Esophagus (tissue), 2 donors: Measurements from ENCODE around the gene LRRC8E. TPM values are rescaled to one million over a fixed set of nuclear protein-coding genes. Genes with fewer than 3 reads are reported as not detected.

Experiments
- H3K27ac ChIP-seq, 2 donors: one replicate each; pipeline ENCODE4 v1.5.1; 2013; ENCODE audit warnings: low read depth in 2 of 2, mild to moderate bottlenecking in 2 of 2, inconsistent platforms in 1 of 2, low read length in 1 of 2, moderate library complexity in 1 of 2
- H3K27me3 ChIP-seq, 2 donors: one replicate each; pipeline ENCODE4 v1.6.1; 2013; ENCODE audit warnings: low read length in 2 of 2, control low read depth in 1 of 2, mild to moderate bottlenecking in 1 of 2; ENCODE audit not compliant: insufficient read depth in 2 of 2, control insufficient read depth in 1 of 2
- H3K36me3 ChIP-seq, 2 donors: one replicate each; pipeline ENCODE4 v1.6.1; 2013; ENCODE audit warnings: low read length in 1 of 2; ENCODE audit not compliant: control insufficient read depth in 2 of 2, insufficient read depth in 2 of 2
- H3K4me1 ChIP-seq, 2 donors: one replicate each; pipeline ENCODE4 v1.6.1; 2013; ENCODE audit warnings: low read length in 1 of 2; ENCODE audit not compliant: control insufficient read depth in 2 of 2, insufficient read depth in 2 of 2
- H3K4me3 ChIP-seq, 2 donors: one replicate each; pipeline ENCODE4 v1.5.1; 2013; ENCODE audit warnings: low read length in 2 of 2, mild to moderate bottlenecking in 2 of 2, low read depth in 1 of 2, moderate library complexity in 1 of 2
- H3K9me3 ChIP-seq, 2 donors: one replicate each; pipeline ENCODE4 v1.6.1; 2013; ENCODE audit warnings: mild to moderate bottlenecking in 2 of 2, low read depth in 1 of 2, low read length in 1 of 2, moderate library complexity in 1 of 2; ENCODE audit not compliant: control insufficient read depth in 2 of 2, insufficient read depth in 1 of 2
- WGBS, 2 donors: extraction: QIAGEN DNeasy Blood & Tissue Kit; methylation state at CpG; one replicate each; pipeline ENCODE4 v1.1.7; 2013; 5-methylcytosine and 5-hydroxymethylcytosine counted together
- polyA plus RNA-seq, 2 donors: library from polyadenylated mRNA; stranded (reverse); fragments of 200-250 nt; gene quantifications; one replicate each; pipeline ENCODE4 v1.2.3, GENCODE V29; 2013
- donor health status: healthy with polysubstance abuse.
- donor health status: Bipolar disorder and iron deficiency.

Gene LRRC8E
- polyA plus RNA-seq, 2 donors: 3.3 to 4.7 TPM

DNA sequence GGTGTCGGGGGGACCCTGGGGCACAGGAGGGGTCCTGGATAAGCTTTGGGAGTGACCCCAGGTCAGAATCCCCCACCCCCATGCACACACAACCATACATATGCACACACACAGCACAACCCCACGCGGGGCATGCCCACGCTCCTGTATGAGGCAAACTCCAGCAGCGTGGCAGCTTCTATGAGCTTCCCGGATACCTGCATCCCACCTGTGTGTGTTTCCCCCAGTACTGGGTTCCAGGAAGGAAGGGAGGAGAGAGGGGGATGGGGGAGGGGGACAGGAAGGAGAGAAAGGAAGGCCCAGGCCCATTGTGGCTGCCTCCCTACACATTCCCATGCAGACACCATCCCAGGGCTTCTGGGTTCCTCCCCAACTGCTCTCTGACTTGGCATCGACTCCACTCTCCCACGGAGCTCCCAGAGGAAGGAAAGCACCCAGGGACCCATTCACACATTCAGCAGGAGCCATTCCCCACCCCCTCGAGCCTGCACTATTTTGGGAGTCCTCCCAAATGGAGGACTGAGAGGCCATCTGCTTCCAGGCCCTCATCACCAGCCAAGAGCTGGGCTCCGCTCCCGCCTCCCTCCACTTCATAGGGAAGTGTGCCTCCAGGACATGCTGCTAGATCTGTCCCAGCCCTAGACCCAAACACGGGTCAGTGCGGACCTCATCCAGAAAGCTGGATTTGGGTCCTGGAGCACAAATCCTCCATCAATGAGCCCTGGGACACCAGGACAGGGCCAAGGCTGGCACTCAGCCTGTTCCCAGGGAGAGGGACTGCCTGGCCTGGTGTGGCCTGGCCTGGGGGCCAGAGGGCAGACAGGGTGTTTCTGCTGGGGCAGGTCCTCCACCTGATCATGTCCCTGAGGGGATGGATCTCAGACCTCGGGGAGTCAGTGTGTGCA lies 27.3 kb upstream of the LRRC8E start:
- Histone ChIP-seq H3K9me3 (no peaks in the 10 kb centered on the region), H3K36me3 (peaks cover 0 to 8% of the 10 kb centered on the region in 2 donors), H3K4me3 (no peak overlapping the region), H3K27ac (no peak overlapping the region), H3K27me3 (no peaks in the 10 kb centered on the region), H3K4me1 (peaks cover 4 to 19% of the 10 kb centered on the region in 2 donors)
- 78 to 81% methylated on average over 14 of the region's 14 CpGs for WGBS, 2 donors

DNA sequence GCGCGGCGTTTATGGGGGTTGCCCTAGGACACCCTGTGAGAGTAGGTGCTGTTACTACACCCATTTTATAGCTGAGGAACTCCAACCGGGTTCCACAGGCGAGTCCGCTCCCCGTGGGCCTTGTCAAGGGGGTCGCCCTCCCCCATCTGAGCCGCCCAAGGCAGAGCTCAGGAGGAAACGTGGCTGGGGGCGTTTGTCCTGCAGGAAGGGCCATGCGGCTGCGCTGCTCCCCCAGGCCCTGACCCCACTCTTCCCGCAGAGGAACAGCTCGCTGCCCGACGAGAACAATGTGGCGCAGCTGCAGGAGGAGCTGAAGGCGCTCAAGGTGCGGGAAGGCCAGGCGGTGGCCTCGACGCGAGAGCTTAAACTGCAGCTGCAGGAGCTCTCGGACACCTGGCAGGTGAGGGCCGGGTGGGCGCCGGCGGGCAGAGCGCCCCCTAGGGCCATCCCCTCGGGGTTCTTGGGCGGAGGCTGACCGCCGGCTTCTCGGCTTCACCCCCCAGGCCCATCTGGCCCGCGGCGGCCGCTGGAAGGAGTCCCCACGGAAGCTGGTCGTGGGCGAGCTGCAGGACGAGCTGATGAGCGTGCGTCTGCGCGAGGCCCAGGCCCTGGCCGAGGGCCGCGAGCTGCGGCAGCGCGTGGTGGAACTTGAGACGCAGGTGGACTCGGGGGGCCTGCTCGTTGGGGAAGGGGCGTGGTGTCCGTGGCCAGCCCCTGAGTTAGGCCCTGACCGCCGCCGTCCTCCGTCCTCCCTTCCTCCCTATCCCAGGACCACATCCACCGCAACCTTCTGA lies 26.5 kb upstream of the LRRC8E start:
- Histone ChIP-seq H3K4me3 (peak overlapping the region; percentile 25 to 30), H3K27ac (no peak overlapping the region), H3K9me3 (no peaks in the 10 kb centered on the region), H3K4me1 (peaks cover 4 to 21% of the 10 kb centered on the region in 2 donors), H3K36me3 (peaks cover 0 to 8% of the 10 kb centered on the region in 2 donors), H3K27me3 (no peaks in the 10 kb centered on the region)
- 30 to 37% methylated on average over 59 to 63 of the region's 63 CpGs for WGBS, 2 donors

DNA sequence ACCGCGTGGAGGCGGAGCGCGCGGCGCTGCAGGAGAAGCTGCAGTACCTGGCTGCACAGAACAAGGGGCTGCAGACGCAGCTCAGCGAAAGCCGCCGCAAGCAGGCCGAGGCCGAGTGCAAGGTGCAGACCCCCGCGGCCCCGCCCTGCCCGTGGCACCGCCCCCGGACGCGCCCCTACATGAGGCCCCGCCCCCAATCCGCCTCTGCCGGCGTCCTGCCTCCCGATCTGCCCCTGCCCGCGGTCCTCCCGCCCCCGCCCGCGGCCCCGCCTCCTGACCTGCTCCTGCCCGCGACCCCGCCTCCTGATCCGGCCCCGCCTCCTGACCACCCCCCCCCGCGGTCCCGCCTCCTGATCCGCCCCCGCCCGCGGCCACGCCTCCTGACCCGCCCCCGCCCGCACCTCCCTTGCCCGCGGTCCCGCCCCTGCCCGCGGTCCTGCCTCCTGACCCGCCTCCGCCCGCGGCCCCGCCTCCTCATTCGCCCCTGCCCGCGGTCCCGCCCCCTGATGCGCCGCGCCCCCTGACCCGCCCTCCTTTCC lies 25.8 kb upstream of the LRRC8E start:
- Histone ChIP-seq H3K27ac (no peak overlapping the region), H3K27me3 (no peaks in the 10 kb centered on the region), H3K9me3 (no peaks in the 10 kb centered on the region), H3K4me3 (peak overlapping the region; percentile 25 to 30), H3K36me3 (peaks cover 0 to 8% of the 10 kb centered on the region in 2 donors), H3K4me1 (peaks cover 4 to 21% of the 10 kb centered on the region in 2 donors)
- WGBS, 2 donors: 5% methylated on average over 25 to 66 of the region's 67 CpGs

DNA sequence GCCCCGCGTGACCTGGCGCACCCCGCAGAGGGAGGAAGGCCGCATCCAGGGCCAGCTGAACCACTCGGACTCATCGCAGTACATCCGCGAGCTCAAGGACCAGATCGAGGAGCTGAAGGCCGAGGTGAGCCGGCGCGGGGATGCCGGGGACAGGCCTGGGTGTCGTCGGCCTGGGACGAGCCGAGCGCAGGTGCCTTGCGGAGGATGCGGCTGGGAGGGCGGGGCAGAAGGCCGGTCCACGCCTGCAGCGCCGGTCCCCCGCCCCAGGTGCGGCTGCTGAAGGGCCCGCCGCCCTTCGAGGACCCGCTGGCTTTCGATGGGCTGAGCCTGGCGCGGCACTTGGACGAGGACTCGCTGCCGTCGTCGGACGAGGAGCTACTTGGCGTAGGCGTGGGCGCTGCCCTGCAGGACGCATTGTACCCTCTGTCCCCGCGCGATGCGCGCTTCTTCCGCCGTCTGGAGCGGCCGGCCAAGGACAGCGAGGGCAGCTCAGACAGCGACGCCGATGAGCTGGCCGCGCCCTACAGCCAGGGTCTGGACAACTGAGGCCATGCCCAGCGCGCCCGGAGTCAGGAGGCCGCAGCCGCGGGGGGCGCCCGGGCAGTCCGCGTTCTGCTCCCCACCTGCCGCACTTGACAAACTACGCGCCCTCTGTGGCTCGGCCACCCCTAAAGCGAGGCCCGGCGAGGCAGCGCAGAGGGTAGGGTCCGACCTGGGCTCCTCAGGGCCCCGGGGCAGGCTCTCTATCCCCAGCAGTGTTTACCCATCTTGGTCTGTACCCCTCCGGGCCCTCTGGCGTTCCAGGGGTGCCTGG lies 24.9 kb upstream of the LRRC8E start:
- 62 to 63% methylated on average over 74 to 83 of the region's 83 CpGs for WGBS, 2 donors
- H3K9me3 ChIP-seq: no peaks in the 10 kb centered on the region
- H3K36me3 ChIP-seq: peaks cover 0 to 8% of the 10 kb centered on the region in 2 donors
- H3K27ac ChIP-seq: no peak overlapping the region
- H3K27me3 ChIP-seq: no peaks in the 10 kb centered on the region
- peaks cover 4 to 22% of the 10 kb centered on the region in 2 donors for H3K4me1 ChIP-seq
- H3K4me3 ChIP-seq: no peak overlapping the region

DNA sequence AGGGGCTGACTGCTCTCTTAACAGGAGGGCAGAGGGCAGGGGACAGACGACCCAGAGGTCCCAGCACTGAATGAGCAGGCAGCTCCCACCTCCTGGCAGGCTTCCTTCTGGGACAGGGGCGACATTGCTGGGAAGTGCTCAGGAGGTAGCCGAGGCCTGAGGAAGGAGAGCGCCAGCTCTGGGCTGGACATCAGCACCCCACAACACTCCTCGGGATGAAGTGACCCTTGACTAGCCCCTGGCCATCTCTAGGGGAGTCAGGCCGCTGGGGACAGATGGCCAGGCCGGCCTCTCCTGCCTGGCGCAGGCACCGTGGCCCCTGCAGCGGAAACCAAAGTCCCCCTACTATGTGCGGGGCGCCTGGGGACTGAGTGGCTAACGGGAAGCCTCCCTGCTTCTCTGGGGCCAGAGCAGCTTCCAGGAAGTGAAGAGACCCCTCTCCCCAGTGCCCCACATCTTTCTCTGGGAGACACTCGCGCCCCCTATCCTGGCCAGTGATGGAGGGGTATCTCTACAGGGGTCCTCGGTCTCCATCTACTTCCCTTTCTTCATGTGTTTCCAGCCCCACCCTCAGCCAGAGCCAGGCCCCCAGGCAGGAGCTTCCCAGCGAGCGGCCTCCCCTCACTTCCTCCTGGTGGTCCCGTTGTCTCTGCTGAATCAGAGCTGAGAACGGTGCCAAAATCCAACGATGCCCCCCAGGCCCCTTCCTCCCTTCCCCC lies 24.2 kb upstream of the LRRC8E start:
- 76 to 79% methylated on average over 20 to 21 of the region's 21 CpGs for WGBS, 2 donors
- H3K27me3 ChIP-seq: no peaks in the 10 kb centered on the region
- H3K4me3 ChIP-seq: no peak overlapping the region
- no peak overlapping the region for H3K27ac ChIP-seq
- H3K4me1 ChIP-seq: peaks cover 7 to 30% of the 10 kb centered on the region in 2 donors
- peaks cover 0 to 6% of the 10 kb centered on the region in 2 donors for H3K36me3 ChIP-seq
- no peaks in the 10 kb centered on the region for H3K9me3 ChIP-seq

DNA sequence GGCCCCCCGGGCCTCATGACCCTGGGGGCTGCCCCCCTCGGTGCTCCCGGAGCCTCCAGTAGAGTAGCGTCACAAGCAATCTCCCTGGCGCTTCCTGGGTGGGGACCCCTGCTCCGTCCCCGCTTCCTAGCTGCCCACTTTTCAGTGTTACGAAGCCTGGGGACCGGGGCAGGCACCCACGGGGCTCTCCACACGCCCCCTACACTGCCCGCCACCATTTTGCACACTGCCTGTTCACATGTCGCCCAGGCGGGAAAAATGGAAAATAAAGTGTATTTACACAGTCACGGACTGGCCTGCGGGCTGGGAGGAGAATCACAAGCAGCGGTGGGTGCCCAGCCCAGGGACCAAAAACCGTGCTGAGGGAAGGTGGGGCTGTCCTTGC lies 23.6 kb upstream of the LRRC8E start:
- no peak overlapping the region for H3K4me3 ChIP-seq
- peaks cover 7 to 34% of the 10 kb centered on the region in 2 donors for H3K4me1 ChIP-seq
- WGBS, 2 donors: 51 to 52% methylated on average over 18 of the region's 18 CpGs
- no peaks in the 10 kb centered on the region for H3K27me3 ChIP-seq
- peaks cover 0 to 5% of the 10 kb centered on the region in 2 donors for H3K36me3 ChIP-seq
- H3K27ac ChIP-seq: no peak overlapping the region
- H3K9me3 ChIP-seq: no peaks in the 10 kb centered on the region

DNA sequence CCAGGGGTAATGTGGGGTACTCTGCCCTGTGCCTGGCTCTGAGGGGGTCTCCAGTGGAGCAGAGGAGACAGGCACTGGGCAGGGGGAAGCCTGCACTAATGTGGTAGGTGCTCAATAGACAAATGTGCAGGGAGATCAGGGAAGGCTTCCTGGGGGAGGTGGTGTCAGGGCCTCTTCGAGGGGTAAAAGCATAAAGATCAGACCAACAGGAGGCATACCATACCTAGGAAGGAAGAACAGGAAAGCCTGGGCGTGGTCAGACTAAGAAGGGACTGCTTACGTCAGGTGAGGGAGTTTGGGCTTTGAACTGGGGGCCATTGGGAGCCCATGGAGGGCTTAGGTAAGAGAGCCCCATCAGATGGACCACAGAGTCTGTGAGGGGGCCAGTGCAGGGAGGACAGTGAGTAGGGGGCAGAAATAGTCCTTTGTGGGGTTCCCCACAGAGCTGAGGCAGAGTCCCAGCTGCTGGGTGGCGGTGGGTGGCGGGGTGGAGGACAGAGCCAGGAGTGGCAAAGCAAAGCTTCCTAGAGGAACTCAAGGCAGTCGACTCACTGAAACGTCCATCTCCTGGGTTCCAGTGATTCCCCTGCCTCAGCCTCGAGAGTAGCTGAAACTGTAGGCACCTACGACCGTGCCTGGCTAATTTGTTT lies 22.9 kb upstream of the LRRC8E start:
- Histone ChIP-seq H3K36me3 (peaks cover 0 to 3% of the 10 kb centered on the region in 2 donors), H3K27me3 (no peaks in the 10 kb centered on the region), H3K27ac (no peak overlapping the region), H3K4me1 (peaks cover 7 to 34% of the 10 kb centered on the region in 2 donors), H3K9me3 (no peaks in the 10 kb centered on the region), H3K4me3 (no peak overlapping the region)
- 44 to 48% methylated on average over 10 of the region's 10 CpGs for WGBS, 2 donors

DNA sequence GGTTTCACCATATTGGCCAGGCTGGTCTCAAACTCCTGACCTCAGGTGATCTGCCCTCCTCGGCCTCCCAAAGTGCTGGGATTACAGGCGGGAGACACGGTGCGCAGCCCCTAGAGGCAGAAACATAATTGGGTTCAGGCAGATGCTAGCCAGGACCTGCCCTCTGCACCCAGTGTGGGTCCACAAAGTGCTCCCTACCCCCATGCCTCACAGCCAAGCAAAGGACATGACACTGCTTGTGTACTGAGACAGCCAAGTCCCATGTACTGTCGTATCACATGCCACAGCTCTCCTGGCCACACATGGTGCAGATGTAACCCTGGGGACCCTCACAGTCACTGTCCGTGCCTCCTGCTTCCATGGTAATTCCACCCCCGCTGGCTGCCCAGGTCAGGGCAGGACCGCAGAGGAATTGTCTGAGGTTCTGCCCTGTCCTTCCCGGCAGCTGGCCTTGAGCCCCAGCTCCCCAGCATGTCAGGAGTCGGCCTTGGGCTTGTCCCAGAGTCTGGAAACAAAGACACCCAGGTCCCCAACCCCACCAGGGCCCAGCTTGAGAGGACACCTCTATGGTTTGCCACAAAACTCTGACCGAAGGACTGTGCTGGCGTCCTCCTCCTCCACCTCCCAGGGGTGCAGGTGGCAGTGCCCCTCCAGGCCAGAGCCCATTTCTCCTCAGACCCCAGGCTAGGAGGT lies 21.8 kb upstream of the LRRC8E start:
- Histone ChIP-seq H3K27ac (no peak overlapping the region), H3K36me3 (no peaks in the 10 kb centered on the region), H3K9me3 (no peaks in the 10 kb centered on the region), H3K4me1 (peaks cover 10 to 30% of the 10 kb centered on the region in 2 donors), H3K4me3 (no peak overlapping the region), H3K27me3 (no peaks in the 10 kb centered on the region)
- 55% methylated on average over 12 of the region's 12 CpGs for WGBS, 2 donors
